ENCODE results near the gene HIVEP3.

Gene HIVEP3

DNA sequence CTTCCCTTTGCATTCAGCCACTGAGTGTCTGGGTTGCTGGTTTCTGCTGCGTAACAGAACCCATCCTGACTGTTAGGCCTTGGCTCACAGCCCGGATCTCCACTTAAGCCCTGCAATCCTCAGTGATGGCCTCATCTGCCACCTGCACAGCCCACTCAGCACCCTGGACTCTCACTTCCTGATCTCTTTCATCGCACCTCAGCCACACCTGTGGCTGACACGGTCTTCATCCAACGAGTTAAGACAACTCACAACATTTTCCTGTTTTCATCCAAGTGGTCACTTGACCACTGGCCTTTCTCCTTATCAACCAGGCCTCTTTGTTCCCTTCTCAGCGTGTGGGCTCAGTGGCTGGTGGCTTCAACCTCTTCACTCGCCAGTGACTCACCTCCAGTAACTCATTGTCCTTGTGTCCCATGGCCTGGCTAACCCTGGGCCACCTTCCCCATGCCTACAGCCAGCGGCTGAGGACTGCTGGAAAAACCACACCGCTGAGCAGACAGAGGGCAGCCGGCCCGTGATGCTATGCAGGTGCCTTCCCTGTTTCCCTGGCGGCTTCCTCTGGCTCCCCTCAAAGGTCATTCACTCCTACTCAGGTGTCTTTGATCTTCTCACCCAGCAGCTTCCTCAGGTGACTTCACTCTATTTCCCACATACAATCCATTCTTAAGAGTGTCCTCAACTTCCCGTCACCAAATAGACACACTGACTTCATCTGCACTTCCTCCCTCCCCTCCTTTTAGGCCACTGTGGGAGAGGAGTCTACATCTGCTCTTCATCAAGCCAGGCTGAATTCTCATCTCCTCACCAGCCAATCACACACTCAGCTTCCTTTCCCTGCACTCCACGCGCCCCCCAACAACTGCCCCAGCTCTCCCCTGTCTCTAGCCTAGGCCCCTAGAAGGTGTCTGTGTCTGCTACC is 414.3 kb downstream of the HIVEP3 start (continued):
- no peak for TF ChIP-seq ZNF837 (tag by site-specific recombination; IDR thresholded peaks at IDR 0.05)
- no peak; the same call in 1 of the 2 replicates for TF ChIP-seq ZNF843 (tag by site-specific recombination; IDR thresholded peaks at IDR 0.05)
- TF ChIP-seq, protein P1, sequence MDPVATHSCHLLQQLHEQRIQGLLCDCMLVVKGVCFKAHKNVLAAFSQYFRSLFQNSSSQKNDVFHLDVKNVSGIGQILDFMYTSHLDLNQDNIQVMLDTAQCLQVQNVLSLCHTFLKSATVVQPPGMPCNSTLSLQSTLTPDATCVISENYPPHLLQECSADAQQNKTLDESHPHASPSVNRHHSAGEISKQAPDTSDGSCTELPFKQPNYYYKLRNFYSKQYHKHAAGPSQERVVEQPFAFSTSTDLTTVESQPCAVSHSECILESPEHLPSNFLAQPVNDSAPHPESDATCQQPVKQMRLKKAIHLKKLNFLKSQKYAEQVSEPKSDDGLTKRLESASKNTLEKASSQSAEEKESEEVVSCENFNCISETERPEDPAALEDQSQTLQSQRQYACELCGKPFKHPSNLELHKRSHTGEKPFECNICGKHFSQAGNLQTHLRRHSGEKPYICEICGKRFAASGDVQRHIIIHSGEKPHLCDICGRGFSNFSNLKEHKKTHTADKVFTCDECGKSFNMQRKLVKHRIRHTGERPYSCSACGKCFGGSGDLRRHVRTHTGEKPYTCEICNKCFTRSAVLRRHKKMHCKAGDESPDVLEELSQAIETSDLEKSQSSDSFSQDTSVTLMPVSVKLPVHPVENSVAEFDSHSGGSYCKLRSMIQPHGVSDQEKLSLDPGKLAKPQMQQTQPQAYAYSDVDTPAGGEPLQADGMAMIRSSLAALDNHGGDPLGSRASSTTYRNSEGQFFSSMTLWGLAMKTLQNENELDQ (tag by site-specific recombination; IDR thresholded peaks at IDR 0.05; ENCODE audit: low read depth), result no peak
- no peak for TF ChIP-seq ZBTB21 (tag by site-specific recombination; IDR thresholded peaks at IDR 0.05)
- 0 out of 2 replicates have a peak, but pooled peaks have one; percentile 35 for TF ChIP-seq ZNF501 (tag by site-specific recombination; IDR thresholded peaks at IDR 0.05)
- no peak for TF ChIP-seq ZNF624 (tag by site-specific recombination; IDR thresholded peaks at IDR 0.05)
- TF ChIP-seq, protein P2, sequence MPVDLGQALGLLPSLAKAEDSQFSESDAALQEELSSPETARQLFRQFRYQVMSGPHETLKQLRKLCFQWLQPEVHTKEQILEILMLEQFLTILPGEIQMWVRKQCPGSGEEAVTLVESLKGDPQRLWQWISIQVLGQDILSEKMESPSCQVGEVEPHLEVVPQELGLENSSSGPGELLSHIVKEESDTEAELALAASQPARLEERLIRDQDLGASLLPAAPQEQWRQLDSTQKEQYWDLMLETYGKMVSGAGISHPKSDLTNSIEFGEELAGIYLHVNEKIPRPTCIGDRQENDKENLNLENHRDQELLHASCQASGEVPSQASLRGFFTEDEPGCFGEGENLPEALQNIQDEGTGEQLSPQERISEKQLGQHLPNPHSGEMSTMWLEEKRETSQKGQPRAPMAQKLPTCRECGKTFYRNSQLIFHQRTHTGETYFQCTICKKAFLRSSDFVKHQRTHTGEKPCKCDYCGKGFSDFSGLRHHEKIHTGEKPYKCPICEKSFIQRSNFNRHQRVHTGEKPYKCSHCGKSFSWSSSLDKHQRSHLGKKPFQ (tag by site-specific recombination; IDR thresholded peaks at IDR 0.05), result no peak
- TF ChIP-seq ZBTB48 (tag by site-specific recombination; IDR thresholded peaks at IDR 0.05), result no peak
- no peak for TF ChIP-seq ZNF514 (tag by site-specific recombination; IDR thresholded peaks at IDR 0.05)
- no peak for TF ChIP-seq ZNF558 (tag by site-specific recombination; IDR thresholded peaks at IDR 0.05)
- TF ChIP-seq, protein P3, sequence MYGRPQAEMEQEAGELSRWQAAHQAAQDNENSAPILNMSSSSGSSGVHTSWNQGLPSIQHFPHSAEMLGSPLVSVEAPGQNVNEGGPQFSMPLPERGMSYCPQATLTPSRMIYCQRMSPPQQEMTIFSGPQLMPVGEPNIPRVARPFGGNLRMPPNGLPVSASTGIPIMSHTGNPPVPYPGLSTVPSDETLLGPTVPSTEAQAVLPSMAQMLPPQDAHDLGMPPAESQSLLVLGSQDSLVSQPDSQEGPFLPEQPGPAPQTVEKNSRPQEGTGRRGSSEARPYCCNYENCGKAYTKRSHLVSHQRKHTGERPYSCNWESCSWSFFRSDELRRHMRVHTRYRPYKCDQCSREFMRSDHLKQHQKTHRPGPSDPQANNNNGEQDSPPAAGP (tag by site-specific recombination; IDR thresholded peaks at IDR 0.05), result no peak
- TF ChIP-seq, protein P4, sequence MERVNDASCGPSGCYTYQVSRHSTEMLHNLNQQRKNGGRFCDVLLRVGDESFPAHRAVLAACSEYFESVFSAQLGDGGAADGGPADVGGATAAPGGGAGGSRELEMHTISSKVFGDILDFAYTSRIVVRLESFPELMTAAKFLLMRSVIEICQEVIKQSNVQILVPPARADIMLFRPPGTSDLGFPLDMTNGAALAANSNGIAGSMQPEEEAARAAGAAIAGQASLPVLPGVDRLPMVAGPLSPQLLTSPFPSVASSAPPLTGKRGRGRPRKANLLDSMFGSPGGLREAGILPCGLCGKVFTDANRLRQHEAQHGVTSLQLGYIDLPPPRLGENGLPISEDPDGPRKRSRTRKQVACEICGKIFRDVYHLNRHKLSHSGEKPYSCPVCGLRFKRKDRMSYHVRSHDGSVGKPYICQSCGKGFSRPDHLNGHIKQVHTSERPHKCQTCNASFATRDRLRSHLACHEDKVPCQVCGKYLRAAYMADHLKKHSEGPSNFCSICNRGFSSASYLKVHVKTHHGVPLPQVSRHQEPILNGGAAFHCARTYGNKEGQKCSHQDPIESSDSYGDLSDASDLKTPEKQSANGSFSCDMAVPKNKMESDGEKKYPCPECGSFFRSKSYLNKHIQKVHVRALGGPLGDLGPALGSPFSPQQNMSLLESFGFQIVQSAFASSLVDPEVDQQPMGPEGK (tag by site-specific recombination; IDR thresholded peaks at IDR 0.05), result peak; percentile 46; the same call in 1 of the 2 replicates
- TF ChIP-seq, protein P5, sequence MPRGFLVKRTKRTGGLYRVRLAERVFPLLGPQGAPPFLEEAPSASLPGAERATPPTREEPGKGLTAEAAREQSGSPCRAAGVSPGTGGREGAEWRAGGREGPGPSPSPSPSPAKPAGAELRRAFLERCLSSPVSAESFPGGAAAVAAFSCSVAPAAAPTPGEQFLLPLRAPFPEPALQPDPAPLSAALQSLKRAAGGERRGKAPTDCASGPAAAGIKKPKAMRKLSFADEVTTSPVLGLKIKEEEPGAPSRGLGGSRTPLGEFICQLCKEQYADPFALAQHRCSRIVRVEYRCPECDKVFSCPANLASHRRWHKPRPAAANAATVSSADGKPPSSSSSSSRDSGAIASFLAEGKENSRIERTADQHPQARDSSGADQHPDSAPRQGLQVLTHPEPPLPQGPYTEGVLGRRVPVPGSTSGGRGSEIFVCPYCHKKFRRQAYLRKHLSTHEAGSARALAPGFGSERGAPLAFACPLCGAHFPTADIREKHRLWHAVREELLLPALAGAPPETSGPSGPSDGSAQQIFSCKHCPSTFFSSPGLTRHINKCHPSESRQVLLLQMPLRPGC (tag by site-specific recombination; IDR thresholded peaks at IDR 0.05), result no peak
- no peak for TF ChIP-seq ZNF529 (tag by site-specific recombination; IDR thresholded peaks at IDR 0.05; ENCODE audit: insufficient replicate concordance)
- TF ChIP-seq ZNF239 (tag by site-specific recombination; IDR thresholded peaks at IDR 0.05), result no peak
- TF ChIP-seq TRIM28 (IDR thresholded peaks at IDR 0.05; ENCODE audit: borderline replicate concordance, low read length), result peak; percentile 84; the same call in 1 of the 2 replicates
- TF ChIP-seq, protein P6, sequence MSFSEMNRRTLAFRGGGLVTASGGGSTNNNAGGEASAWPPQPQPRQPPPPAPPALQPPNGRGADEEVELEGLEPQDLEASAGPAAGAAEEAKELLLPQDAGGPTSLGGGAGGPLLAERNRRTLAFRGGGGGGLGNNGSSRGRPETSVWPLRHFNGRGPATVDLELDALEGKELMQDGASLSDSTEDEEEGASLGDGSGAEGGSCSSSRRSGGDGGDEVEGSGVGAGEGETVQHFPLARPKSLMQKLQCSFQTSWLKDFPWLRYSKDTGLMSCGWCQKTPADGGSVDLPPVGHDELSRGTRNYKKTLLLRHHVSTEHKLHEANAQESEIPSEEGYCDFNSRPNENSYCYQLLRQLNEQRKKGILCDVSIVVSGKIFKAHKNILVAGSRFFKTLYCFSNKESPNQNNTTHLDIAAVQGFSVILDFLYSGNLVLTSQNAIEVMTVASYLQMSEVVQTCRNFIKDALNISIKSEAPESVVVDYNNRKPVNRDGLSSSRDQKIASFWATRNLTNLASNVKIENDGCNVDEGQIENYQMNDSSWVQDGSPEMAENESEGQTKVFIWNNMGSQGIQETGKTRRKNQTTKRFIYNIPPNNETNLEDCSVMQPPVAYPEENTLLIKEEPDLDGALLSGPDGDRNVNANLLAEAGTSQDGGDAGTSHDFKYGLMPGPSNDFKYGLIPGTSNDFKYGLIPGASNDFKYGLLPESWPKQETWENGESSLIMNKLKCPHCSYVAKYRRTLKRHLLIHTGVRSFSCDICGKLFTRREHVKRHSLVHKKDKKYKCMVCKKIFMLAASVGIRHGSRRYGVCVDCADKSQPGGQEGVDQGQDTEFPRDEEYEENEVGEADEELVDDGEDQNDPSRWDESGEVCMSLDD (tag by site-specific recombination; IDR thresholded peaks at IDR 0.05), result no peak
- TF ChIP-seq ZNF660 (tag by site-specific recombination; IDR thresholded peaks at IDR 0.05), result peak; percentile 51
- TF ChIP-seq YY1 (tag by site-specific recombination; IDR thresholded peaks at IDR 0.05), result no peak
- TF ChIP-seq ZNF157 (tag by site-specific recombination; IDR thresholded peaks at IDR 0.05), result no peak
- TF ChIP-seq KLF8 (tag by site-specific recombination; IDR thresholded peaks at IDR 0.05), result peak; percentile 28; the same call in 1 of the 2 replicates
- no peak for TF ChIP-seq ZNF335 (tag by site-specific recombination; conservative IDR thresholded peaks at IDR 0.05)
- no peak for TF ChIP-seq ZNF747 (tag by site-specific recombination; IDR thresholded peaks at IDR 0.05)
- TF ChIP-seq, protein P7, sequence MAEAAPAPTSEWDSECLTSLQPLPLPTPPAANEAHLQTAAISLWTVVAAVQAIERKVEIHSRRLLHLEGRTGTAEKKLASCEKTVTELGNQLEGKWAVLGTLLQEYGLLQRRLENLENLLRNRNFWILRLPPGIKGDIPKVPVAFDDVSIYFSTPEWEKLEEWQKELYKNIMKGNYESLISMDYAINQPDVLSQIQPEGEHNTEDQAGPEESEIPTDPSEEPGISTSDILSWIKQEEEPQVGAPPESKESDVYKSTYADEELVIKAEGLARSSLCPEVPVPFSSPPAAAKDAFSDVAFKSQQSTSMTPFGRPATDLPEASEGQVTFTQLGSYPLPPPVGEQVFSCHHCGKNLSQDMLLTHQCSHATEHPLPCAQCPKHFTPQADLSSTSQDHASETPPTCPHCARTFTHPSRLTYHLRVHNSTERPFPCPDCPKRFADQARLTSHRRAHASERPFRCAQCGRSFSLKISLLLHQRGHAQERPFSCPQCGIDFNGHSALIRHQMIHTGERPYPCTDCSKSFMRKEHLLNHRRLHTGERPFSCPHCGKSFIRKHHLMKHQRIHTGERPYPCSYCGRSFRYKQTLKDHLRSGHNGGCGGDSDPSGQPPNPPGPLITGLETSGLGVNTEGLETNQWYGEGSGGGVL (tag by site-specific recombination; IDR thresholded peaks at IDR 0.05), result no peak
- no peak for TF ChIP-seq ZNF792 (tag by site-specific recombination; IDR thresholded peaks at IDR 0.05)
- TF ChIP-seq ZNF623 (tag by site-specific recombination; IDR thresholded peaks at IDR 0.05), result no peak

Data from HEK293 (cell line).